ENCODE measurements around the gene ITIH1.
"Not testable (repeated sequence)": the region's sequence is repeated elsewhere in the genome, so short reads cannot be mapped to it uniquely, and the experiment has no call there.

ITIH1 gene, protein sequence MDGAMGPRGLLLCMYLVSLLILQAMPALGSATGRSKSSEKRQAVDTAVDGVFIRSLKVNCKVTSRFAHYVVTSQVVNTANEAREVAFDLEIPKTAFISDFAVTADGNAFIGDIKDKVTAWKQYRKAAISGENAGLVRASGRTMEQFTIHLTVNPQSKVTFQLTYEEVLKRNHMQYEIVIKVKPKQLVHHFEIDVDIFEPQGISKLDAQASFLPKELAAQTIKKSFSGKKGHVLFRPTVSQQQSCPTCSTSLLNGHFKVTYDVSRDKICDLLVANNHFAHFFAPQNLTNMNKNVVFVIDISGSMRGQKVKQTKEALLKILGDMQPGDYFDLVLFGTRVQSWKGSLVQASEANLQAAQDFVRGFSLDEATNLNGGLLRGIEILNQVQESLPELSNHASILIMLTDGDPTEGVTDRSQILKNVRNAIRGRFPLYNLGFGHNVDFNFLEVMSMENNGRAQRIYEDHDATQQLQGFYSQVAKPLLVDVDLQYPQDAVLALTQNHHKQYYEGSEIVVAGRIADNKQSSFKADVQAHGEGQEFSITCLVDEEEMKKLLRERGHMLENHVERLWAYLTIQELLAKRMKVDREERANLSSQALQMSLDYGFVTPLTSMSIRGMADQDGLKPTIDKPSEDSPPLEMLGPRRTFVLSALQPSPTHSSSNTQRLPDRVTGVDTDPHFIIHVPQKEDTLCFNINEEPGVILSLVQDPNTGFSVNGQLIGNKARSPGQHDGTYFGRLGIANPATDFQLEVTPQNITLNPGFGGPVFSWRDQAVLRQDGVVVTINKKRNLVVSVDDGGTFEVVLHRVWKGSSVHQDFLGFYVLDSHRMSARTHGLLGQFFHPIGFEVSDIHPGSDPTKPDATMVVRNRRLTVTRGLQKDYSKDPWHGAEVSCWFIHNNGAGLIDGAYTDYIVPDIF

DNA sequence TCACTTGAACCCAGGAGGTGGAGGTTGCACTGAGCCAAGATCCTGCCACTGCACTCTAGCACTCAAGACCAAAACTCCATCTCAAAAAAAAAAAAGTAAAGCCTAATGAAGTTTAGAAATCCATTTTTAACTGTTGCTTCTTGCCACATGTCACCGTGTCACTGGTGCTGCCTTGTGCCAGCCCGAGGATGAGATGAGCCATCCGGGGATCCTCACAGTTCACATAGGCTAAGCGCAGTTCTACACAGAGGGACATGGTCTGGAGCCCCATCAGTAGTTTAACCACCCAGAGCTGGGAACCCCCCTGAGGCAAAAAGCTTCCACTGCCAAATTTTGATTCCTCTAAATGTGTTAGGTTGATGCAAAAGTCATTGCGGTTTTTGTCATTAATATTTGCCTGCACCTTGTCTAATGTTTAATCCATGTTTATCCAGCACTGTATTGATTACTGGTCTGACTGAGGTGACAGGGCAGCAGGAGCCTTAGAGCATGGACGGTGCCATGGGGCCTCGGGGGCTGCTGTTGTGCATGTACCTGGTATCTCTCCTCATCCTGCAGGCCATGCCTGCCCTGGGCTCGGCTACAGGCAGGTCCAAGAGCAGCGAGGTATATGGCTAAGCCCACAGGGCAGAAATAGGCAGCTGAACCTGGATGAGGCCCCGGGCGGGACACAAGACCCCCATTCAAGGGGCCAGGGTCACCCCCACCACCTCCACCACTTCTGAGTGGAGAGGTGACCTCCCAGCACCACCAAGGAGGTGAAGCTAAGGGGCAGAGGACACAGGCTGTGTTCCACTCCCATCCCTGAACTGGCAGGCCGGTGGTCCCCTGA lies at the start of gene ITIH1:
Gene ITIH1, plus strand, starts transcription at position 473 of the 832 bp plus-strand sequence. Its CDS starts 17 bp downstream, at position 490.
- DNase-seq (ENCODE audit: low read depth, low spot score), result no peak

DNA sequence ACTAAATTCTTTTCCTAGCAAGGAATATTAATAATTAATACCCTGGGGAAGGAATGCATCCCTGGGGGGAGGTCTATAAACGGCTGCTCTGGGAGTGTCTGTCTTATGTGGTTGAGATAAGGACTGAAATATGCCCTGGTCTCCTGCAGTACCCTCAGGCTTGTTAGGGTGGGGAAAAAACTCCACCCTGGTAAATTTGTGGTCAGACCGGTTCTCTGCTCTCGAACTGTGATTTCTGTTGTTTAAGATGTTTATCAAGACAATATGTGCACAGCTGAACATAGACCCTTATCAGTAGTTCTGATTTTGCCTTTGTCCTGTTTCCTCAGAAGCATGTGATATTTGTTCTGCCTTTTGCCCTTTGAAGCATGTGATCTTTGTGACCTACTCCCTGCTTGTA lies 48.6 kb upstream of the ITIH1 start:
- DNase-seq (ENCODE audit: low read depth, low spot score), result not testable (repeated sequence)

DNA sequence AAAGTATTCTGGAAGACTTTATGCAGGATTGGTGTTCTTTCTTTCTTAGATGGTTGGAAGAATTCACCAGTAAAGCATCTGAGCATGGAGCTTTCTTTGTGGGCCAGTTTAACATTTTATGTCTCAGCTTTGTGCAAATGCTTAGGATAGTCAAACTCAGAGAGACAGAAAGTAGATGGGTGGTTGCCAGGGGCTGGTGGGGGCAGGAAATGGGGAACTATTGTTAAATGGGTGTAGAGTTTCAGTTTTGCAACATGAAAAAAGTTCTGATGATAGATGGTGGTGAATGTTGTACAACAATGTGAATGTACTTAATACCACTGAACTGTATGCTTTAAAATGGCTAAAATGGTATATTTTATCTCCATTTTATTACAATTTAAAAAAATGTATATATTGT lies 46.7 kb upstream of the ITIH1 start:
- no peak for DNase-seq (ENCODE audit: low read depth, low spot score)

DNA sequence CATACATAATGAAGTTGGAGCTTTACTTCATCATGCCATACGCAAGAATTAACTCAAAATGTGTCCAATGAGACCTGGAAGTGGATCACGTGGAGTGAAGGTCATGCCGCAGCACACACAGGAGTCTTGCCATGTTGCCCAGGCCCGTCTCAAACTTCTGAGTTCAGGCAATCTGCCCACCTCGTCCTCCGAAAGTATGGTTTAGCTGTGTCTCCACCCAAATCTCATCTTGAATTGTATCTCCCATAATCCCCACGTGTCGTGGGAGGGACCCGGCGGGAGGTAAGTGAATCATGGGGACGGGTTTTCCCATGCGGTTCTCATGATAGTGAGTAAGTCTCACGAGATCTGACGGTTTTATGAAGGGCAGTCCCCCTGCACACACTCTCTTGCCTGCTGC lies 45.8 kb upstream of the ITIH1 start:
- DNase-seq (ENCODE audit: low read depth, low spot score), result no peak

DNA sequence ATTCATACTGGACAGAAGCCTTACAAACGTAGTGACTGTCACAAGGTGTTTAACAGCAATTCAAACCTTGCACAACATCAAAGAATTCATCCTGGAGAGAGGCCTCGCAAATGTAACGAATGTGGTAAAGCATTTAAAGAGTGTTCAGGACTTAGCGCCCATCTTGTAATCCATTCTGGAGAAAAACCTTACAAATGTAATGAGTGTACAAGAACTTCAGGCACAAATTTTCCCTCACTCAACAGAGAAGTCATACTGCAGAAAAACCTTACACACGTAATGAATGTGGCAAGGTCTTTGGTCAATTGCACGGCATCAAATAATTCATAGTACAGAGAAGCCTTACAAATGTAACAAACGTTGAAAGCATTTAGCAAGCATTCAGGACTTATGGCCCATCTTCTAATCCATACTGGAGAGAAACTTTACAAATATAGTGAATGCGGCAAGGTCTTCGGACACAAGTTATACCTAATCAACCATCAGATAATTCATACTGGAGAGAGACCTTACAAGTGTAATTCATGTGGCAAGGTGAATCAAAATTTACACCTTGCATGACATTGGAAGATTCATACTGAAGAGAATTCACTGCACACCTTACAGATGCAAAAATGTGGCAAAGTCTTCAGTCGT lies 44.0 kb upstream of the ITIH1 start:
- no peak for DNase-seq (ENCODE audit: low read depth, low spot score)

DNA sequence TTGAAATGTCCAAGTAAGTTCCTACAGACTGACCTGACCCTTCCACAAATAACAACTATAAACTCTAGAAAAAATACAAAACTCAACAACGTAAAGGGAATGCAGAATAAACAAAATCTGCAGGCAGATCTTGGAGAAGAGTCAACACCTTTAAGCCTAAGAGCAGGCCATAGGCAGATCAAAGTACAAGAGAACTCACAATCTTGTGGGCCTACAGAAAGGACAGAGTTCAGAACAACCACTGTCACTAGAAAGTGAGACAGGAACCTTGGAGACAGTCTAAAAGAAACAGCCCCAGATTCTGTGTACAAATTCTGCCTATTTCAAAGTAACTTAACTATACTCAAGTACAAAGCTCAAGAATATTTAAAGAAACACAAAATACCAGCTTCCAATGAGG lies 37.7 kb upstream of the ITIH1 start:
- DNase-seq (ENCODE audit: low read depth, low spot score), result no peak

DNA sequence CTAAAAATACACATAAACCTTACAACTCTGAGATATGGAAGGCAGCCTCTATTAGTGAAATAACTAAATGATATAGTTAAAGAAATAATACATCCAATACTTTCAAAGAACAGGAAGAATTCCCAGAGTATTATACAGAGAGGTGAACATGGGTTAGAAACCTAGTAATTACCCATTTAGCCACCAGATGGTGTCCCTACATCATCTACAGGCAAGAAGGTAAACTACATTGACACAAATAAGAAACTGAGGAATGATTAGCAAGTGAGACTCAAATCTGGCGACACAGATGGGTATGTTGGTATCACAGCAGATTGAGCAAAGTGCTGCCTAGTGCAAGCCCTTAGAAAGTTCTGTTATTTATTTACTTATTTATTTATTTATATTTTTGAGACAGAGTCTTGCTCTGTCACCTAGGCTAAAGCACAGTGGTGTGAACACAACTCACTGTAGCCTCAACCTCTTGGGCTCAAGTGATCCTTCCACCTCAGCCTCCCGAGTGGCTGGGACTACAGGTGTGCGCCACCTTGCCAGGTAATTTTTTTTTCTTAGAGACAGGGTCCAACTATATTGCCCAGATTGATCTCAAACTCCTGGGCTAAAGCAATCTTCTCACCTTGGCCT lies 34.9 kb upstream of the ITIH1 start:
- DNase-seq (ENCODE audit: low read depth, low spot score), result no peak

DNA sequence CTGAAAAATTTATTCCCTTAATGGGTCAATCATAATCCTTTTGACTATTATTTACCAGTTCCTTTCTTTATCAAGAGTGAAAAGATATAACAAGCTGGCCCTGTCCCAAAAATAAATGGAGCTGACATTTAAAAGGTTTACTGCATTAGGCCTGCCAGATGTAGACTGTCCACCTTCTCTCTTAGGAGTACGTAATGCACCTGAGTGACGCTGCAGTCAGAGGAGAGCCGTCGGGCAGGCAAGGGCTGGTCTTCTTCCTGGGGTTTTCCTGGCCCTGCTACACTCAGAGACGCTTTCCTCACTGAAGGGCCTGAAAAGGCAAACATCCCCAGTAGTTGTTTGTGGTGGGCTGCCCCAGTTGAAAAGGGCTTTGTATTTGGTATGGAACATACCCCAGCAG lies 34.2 kb upstream of the ITIH1 start:
- DNase-seq (ENCODE audit: low read depth, low spot score), result no peak

DNA sequence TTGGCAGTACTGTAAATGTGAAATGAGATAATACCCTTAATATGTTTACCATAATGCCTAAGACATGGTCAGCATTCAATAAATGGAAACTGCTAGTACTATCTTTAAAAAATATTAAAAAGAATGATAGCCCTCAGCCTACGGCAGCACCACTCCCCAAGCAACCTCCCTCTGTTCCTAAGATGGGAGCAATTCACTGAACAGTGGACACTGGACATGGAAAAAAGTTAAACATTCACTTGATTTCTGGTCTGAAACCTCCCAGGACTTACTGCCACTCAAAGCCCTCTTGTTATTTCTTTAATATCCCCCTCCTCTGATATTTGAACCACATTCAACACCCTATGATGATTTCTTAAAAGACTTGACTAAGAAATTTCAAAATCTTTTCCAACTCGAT lies 33.7 kb upstream of the ITIH1 start:
- no peak for DNase-seq (ENCODE audit: low read depth, low spot score)

DNA sequence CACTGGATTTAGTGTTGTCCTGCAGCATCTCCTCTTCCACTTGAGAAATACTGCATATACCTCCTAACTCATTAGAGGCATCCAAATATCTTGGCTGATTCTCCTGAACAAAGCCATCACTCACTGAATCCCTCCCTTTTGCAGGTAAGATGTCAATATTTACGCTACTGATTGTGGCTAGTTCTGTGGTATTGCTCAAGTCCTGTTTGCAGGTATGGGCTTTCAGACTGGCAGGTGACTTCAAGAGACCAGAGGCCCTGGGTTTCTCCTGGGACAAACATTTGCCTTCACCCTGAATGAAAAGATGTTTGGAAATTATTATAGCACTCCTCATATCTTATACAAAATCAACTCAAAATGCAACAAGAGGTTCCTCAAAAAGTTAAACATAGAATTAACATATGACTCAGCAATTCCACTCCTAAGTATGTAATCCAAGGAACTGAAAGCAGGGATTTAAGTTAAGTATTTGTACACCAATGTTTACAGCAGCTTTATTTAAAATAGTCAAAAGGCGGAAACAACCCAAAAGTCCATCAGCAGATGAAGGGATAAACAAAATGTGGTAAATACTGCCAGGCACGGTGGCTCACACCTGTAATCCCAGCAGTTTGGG lies 25.2 kb upstream of the ITIH1 start:
- no peak for DNase-seq (ENCODE audit: low read depth, low spot score)

DNA sequence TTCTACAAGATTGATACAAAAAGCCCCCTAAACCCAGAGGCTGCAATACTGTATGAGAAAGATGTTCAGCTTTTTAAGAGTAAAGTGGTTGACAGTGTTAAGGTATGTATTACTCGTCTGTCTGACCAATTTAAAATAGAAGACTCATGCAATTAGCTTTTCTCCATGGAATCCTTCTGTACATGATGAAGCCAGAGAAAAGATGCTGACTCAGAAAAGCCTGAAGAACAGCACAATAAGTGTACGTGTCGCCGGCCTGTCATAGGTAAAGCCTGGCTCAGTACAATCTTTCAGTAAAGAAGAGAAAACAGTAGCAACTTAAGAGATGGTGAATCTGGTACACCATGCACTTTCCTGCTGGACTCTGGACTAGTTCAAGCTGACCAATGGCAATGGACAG lies 23.0 kb upstream of the ITIH1 start:
- no peak for DNase-seq (ENCODE audit: low read depth, low spot score)

DNA sequence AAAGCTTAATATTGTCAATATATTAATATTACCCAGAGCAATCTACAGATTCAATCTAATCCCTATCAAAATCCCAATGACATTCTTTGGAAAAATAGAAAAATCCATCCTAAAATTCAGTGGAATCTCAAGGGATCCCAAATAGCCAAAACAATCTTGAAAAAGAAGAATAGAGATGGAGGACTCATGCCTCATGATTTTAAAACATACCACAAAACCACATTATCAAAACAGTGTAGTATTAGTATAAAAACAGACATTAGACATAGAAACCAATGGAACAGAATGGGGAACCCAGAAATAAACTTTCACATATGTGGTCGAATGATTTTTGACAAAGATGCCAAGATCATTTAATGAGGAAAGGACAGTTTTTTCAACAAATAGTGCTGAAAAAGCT lies 21.3 kb upstream of the ITIH1 start:
- no peak for DNase-seq (ENCODE audit: low read depth, low spot score)

DNA sequence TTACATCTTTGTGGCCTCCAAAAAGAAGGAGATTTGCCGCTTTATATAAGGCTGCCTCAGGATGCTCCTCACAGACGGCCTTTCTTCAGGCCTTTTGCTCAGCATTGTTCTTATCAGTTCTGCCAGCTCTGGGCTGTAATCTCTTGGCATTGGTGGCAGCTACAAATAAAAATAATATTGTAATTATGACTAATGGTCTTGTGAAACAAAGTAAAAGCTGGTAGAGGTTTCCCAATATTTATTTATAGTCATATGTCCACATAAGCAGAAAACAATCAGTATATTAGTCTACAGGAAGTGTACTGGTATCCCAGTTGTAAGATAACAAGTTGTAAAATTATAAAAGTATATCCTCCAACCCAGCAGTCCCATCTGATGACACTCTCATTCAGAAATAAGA lies 13.9 kb upstream of the ITIH1 start:
- no peak for DNase-seq (ENCODE audit: low read depth, low spot score)

DNA sequence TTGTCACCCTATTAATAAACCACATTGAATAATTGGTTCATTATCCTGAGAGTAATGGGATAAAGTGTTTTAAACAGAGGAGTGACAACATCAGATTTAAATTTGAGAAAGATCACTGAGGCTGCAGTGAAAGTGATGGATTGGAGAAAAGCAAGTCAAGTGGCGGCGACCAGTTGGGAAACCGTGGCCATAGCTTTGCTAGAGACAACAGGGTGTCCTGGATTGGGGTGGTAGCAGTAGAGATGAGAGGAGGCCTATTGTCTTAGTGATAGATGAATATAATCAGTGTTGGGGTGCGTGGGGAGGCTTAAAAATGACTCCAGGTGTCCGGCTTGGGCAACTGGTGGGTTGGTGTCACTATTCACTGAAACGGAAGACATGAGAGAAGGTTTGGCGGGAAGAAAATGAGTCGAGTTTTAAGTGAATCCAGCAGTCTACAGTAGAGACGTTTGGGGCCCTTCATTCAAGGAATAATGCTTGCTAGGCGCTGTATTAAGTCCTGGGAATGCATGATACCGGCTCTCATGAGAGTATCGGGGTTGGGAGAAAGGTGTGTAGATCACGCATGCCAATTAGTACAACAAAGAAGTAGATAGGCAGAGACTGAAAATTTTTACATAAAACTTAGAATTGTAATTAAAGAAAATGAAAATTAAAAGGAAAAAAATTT lies 7.5 kb upstream of the ITIH1 start:
- DNase-seq (ENCODE audit: low read depth, low spot score), result no peak

DNA sequence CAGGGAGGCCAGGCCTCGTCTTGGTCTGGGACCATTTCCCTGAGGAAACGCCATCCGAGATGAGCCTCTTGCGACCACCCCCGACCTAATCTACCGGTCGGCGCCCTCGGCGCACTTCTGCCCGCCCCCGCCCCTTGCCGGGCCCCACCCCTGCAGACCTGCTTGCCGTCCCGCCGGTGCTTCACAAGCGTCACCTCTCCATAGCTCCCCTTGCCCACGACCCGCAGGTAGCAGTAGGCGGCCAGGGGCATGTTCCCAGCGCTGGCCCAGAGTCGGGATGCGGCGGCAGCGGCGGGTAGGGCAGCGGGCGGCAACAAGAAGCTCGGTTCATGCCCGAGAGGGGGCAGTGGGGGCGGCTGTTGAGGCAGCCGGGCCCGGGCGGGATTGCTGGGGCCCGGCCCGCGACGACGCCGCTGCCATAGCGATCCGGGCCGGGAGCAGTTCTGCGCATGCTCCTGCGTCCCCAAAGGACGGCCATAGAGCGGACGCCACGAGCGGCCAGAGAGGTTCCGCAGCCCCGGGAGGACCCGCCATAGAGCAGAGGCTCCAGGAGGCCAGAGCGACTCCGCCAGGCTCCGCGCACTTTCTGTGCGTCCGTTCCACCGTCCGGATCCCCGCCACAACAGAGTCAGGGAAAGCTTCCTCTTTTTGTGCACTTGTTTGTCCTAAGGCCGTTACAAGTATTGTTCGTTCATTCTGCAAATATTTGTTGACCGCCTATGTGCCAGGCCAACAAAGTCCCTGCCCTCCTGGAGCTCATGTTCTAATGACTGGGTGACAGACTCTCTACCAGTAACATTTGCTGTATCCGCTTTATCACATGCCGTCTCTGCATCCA lies 6.7 kb upstream of the ITIH1 start, which contains the start of gene NEK4:
Gene NEK4, minus strand, starts transcription at position 445 of the 838 bp plus-strand sequence. Its CDS starts 194 bp downstream, at position 251.
- peak; percentile 58 for DNase-seq (ENCODE audit: low read depth, low spot score)

DNA sequence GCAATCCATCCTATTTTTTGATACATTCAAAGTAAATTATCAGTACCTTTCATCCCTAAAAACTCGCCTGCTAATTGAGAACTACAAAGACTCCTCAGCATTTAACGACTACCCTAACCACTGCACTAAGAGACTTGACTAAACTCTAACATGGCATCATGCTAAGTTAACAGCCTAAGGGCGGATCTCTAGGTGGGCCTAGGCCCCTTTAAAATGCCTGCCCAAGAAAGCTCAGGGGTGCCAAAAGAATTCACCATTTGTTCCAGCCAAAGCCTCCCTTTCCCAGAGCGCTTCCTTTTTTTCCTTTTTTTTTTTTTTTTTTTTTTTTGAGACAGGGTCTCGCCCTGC lies 6.1 kb upstream of the ITIH1 start:
- no peak for DNase-seq (ENCODE audit: low read depth, low spot score)

DNA sequence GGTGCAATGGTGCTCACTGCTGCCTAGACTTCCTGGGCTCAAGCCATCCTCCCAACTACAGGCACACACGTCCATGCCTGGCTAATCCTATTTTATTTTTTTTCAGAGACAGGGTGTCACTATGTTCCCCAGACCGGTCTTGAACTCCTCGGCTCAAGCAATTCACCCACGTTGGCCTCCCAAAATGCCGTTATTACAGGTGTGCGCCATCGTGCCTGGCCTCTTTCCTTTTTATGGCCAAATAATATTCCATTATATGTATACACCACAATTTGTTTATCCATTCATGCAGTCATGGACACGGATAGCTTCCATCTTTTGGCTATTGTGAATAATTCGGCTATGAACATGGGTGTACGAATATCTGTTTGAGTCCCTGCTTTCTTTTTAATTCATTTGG lies 5.7 kb upstream of the ITIH1 start:
- DNase-seq (ENCODE audit: low read depth, low spot score), result no peak

DNA sequence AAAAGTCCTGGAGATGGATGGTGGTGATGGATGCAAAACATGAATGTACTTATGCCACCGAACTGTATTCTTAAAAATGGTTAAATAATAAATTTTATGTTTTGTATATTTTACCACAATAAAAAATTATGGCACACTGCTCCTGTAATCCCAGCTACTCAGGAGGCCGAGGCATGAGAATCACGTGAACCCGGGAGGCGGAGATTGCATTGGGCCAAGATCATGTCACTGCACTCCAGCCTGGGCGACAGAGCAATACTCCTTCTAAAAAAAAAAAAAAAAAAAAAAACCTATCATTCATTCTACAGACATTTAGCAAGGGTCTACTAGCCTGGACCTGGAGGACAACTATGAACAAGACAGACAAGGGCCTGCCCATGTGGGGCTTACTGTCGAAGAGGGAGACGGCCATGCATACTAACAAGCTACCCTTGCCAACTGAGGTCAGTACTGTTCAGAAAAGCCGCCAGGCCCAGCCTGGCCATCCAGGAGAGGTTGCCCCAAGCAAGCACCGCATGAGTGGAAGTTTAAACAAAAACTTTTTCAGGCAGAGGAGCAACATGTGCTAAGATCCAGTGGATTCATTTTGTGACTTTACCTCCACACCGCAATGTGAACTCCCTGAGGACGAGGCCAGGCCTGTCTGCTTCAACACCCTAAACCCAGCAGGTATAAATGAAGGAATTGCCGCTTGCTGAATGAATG lies 3.9 kb upstream of the ITIH1 start:
- DNase-seq (ENCODE audit: low read depth, low spot score), result no peak
